Activated T-helper 2 cell treated with anti-CD3 and anti-CD28 coated beads, Interferon-gamma antibody, Interleukin-2, Interleukin-4, amounts not matched to agents 10 μg/mL and 5 μg/mL and 100 μg/mL, durations not matched to agents 14 hours and 24 hours and 36 hours (primary cell): ENCODE results near the gene OGN. TPM values are rescaled to one million over a fixed set of nuclear protein-coding genes. Genes with fewer than 3 reads are reported as not detected.

Source experiments
- DNase-seq: peaks from one replicate; pipeline ENCODE4 v3.0.0; 2021; ENCODE audit warnings: low spot score
- H3K27ac Mint-ChIP-seq: one replicate; pipeline ENCODE4 v1.8.0; 2021; ENCODE audit warnings: mixed read lengths
- H3K27me3 Mint-ChIP-seq: one replicate; pipeline ENCODE4 v1.8.0; 2021; ENCODE audit warnings: low read depth, mixed read lengths
- H3K36me3 Mint-ChIP-seq: one replicate; pipeline ENCODE4 v1.8.0; 2021; ENCODE audit warnings: low read depth, mixed read lengths
- H3K4me1 Mint-ChIP-seq: one replicate; pipeline ENCODE4 v1.8.0; 2021; ENCODE audit warnings: low read depth, mixed read lengths
- H3K4me3 Mint-ChIP-seq: one replicate; pipeline ENCODE4 v1.8.0; 2021; ENCODE audit warnings: low read depth, mild to moderate bottlenecking, moderate library complexity, mixed read lengths
- H3K9me3 Mint-ChIP-seq: one replicate; pipeline ENCODE4 v1.8.0; 2021; ENCODE audit warnings: mixed read lengths
- intact Hi-C: fragments of 100-400 bp; cut with micrococcal nuclease; formaldehyde crosslinking; loops from one replicate; pipeline ENCODE4 v1.15.1; 2023
- total RNA-seq: library from RNA; stranded (reverse); gene quantifications from 2 replicates; pipeline ENCODE4 v1.2.3, GENCODE V29; 2022

The OGN gene
- total RNA-seq, 1 donor from 2014 or later: not detected

DNA sequence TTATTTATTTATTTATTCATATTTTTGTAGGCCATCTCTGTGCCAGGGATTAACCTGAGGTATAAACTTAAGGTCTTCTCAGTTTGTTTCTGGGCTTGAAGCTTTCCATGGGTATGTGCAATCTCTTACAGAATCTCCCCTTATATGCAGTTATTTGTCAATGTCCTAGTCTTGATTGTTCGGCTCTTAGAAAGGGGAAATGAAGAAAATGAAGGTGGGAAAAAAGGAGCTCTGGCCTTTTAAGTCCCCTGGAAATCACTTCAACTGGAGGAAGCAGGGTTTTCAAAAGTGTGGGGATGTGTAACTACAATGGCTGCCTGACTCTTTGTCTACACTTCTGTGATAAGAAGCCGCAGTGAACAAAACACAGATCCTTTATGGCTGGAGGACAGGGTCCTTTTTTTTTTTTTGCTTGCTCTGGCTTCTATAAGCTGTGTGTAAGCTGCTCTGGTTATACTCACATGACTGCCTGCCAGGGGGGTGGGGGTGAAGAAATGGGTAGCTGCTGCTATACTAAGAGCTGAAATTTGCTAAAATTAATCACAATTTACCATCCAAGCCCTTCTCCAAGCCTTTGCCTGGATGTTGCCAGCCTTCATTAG is 44.9 kb downstream of the OGN start:
- Mint-ChIP-seq H3K9me3 (peaks cover 25% of the 10 kb centered on the region), H3K27me3 (no peaks in the 10 kb centered on the region), H3K4me3 (no peak overlapping the region), H3K4me1 (peaks cover 3% of the 10 kb centered on the region), H3K36me3 (peaks cover 40% of the 10 kb centered on the region), H3K27ac (no peak overlapping the region)
- no peak for DNase-seq
- intact Hi-C loops: no loop called here

GRCh38 chr9:92353051-92353450 is 51.3 kb downstream of the OGN start:
- no peak overlapping the region for H3K4me3 Mint-ChIP-seq
- H3K27ac Mint-ChIP-seq: no peak overlapping the region
- peaks cover 4% of the 10 kb centered on the region for H3K4me1 Mint-ChIP-seq
- H3K36me3 Mint-ChIP-seq: peaks cover 56% of the 10 kb centered on the region
- H3K9me3 Mint-ChIP-seq: peaks cover 20% of the 10 kb centered on the region
- no peak for DNase-seq
- intact Hi-C loops: no loop called here
- H3K27me3 Mint-ChIP-seq: no peaks in the 10 kb centered on the region

- Mint-ChIP-seq H3K9me3 (peaks cover 8% of the 10 kb centered on the region), H3K4me1 (peaks cover 4% of the 10 kb centered on the region), H3K4me3 (no peak overlapping the region), H3K36me3 (peaks cover 53% of the 10 kb centered on the region), H3K27ac (no peak overlapping the region), H3K27me3 (no peaks in the 10 kb centered on the region)
- DNase-seq: no peak
- intact Hi-C loops: no loop called here
Measured at GRCh38 chr9:92350740-92351133, 53.6 kb downstream of the OGN start.

- H3K4me3 Mint-ChIP-seq: no peak overlapping the region
- no peak overlapping the region for H3K27ac Mint-ChIP-seq
- peaks cover 4% of the 10 kb centered on the region for H3K9me3 Mint-ChIP-seq
- H3K27me3 Mint-ChIP-seq: no peaks in the 10 kb centered on the region
- H3K36me3 Mint-ChIP-seq: peaks cover 47% of the 10 kb centered on the region
- no peak for DNase-seq
- H3K4me1 Mint-ChIP-seq: peaks cover 4% of the 10 kb centered on the region
- intact Hi-C loops: no loop called here
Measured at GRCh38 chr9:92349771-92350739, 54.3 kb downstream of the OGN start.

DNA sequence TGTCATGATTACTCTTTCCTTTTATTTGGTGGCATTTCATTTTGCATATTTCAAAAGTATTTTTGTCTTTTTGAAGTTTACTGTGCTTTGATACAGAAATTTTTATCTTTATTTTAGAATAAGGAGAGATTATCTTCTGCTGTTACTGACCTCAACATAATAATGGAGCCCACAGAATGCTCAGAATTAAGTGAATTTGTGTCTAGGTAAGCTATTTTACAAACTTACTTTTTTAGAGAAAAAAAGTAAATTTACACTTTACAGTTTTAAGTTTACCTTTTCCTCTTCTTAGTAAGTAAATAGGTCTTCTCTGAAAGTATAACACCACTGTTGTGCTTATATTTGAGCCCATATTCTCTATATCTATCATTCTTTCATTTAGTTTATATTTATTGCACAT is 58.8 kb downstream of the OGN start:
- Mint-ChIP-seq H3K36me3 (peaks cover 37% of the 10 kb centered on the region), H3K27ac (no peak overlapping the region), H3K4me1 (peaks cover under 1% of the 10 kb centered on the region), H3K27me3 (no peaks in the 10 kb centered on the region), H3K4me3 (no peak overlapping the region), H3K9me3 (peaks cover 4% of the 10 kb centered on the region)
- intact Hi-C loops: no loop called here
- no peak for DNase-seq

GRCh38 chr9:92342825-92343488 is 61.4 kb downstream of the OGN start:
- H3K36me3 Mint-ChIP-seq: peaks cover 51% of the 10 kb centered on the region

GRCh38 chr9:92341578-92341977 is 62.8 kb downstream of the OGN start:
- Mint-ChIP-seq H3K9me3 (peaks cover 4% of the 10 kb centered on the region), H3K4me1 (no peaks in the 10 kb centered on the region), H3K36me3 (peaks cover 42% of the 10 kb centered on the region), H3K4me3 (no peak overlapping the region), H3K27me3 (no peaks in the 10 kb centered on the region), H3K27ac (no peak overlapping the region)
- intact Hi-C loops: no loop called here
- no peak for DNase-seq

More at GRCh38 chr9:92342825-92343488, 61.4 kb downstream of the OGN start:
- H3K27ac Mint-ChIP-seq: no peak overlapping the region
- no peak for DNase-seq
- intact Hi-C loops: no loop called here
- H3K4me3 Mint-ChIP-seq: no peak overlapping the region
- peaks cover 4% of the 10 kb centered on the region for H3K9me3 Mint-ChIP-seq
- no peaks in the 10 kb centered on the region for H3K27me3 Mint-ChIP-seq
- H3K4me1 Mint-ChIP-seq: no peaks in the 10 kb centered on the region

DNA sequence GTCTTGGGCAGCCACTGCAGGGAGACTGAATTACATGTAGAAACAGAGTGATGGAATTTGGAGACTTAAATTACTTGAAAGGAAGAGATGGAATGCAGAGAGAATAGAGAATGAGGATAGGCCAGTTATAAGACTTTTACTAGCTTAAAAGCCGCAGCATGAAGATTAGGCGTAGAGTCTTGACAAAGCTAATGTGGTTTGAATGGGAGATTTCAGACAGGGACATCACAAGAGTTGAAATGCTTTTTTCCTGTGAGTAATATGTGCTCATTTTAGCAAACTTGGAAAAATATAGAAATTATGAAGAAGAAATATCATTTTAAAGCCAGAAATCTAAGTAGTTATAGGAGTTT is 71.1 kb downstream of the OGN start:
- intact Hi-C loops: no loop called here
- Mint-ChIP-seq H3K9me3 (no peaks in the 10 kb centered on the region), H3K27me3 (no peaks in the 10 kb centered on the region), H3K4me3 (no peak overlapping the region), H3K27ac (no peak overlapping the region), H3K36me3 (peaks cover 24% of the 10 kb centered on the region), H3K4me1 (peaks cover 2% of the 10 kb centered on the region)
- DNase-seq: no peak

Other genes with a start within 250 kb of the OGN start
- gene IARS1, start 110.9 kb downstream of the OGN start, total RNA-seq: 177 and 186 TPM in 2 replicates
- gene NOL8, start 79.2 kb downstream of the OGN start, total RNA-seq: 73.2 and 75.5 TPM in 2 replicates
- gene CENPP, start 78.6 kb downstream of the OGN start, total RNA-seq: 19.2 and 21.0 TPM in 2 replicates
- not detected in 2 replicates for gene OMD, start 19.9 kb upstream of the OGN start, total RNA-seq
- not detected in 2 replicates for gene ASPN, start 77.9 kb upstream of the OGN start, total RNA-seq
- not detected in 2 replicates for gene ECM2, start 131.4 kb upstream of the OGN start, total RNA-seq